Esophagus (tissue), 2 donors: ENCODE results near the gene CSK. TPM values are rescaled to one million over a fixed set of nuclear protein-coding genes. Genes with fewer than 3 reads are reported as not detected.

ENCODE experiments used
- polyA plus RNA-seq, 2 donors: library from polyadenylated mRNA; stranded (reverse); fragments of 200-250 nt; gene quantifications; one replicate each; pipeline ENCODE4 v1.2.3, GENCODE V29; 2013
- donor health status: healthy with polysubstance abuse.
- donor health status: Bipolar disorder and iron deficiency.

The CSK gene
- polyA plus RNA-seq, 2 donors = 79.2 to 96.8 TPM

Other genes starting within 250 kb of the CSK start
- gene ARID3B, start 240.9 kb upstream of the CSK start, polyA plus RNA-seq = 1 to 10 TPM; 2.6 to 5.0 TPM
- gene CLK3, start 166.2 kb upstream of the CSK start, polyA plus RNA-seq = 10 to 100 TPM; 50.7 to 78.7 TPM
- 10 to 100 TPM; 12.2 to 14.5 TPM for gene EDC3, start 86.1 kb upstream of the CSK start, polyA plus RNA-seq
- 1 to 10 TPM in 1 of 2 donors, under 1 TPM in 1; 0.08 to 1.9 TPM for gene CYP1A1, start 56.6 kb upstream of the CSK start, polyA plus RNA-seq
- gene CYP1A2, start 33.2 kb upstream of the CSK start, polyA plus RNA-seq = under 1 TPM in 1 of 2 donors, not detected in 1; 0.06 TPM
- under 1 TPM; 0.27 to 0.61 TPM for gene LMAN1L, start 30.8 kb downstream of the CSK start, polyA plus RNA-seq
- 1 to 10 TPM in 1 of 2 donors, under 1 TPM in 1; 0.48 to 1.2 TPM for gene CPLX3, start 44.5 kb downstream of the CSK start, polyA plus RNA-seq
- gene ULK3, start 61.1 kb downstream of the CSK start, polyA plus RNA-seq = 100 to 1,000 TPM in 1 of 2 donors, 10 to 100 TPM in 1; 68.8 to 143 TPM
- 10 to 100 TPM; 58.9 to 62.3 TPM for gene SCAMP2, start 91.3 kb downstream of the CSK start, polyA plus RNA-seq
- gene MPI, start 108.0 kb downstream of the CSK start, polyA plus RNA-seq = 10 to 100 TPM; 26.5 to 27.4 TPM
- 10 to 100 TPM; 46.4 to 53.0 TPM for gene FAM219B, start 124.8 kb downstream of the CSK start, polyA plus RNA-seq
- gene COX5A, start 156.0 kb downstream of the CSK start, polyA plus RNA-seq = 100 to 1,000 TPM; 196 to 331 TPM
- 1 to 10 TPM; 2.8 to 7.4 TPM for gene RPP25, start 174.7 kb downstream of the CSK start, polyA plus RNA-seq
- gene SCAMP5, start 213.5 kb downstream of the CSK start, polyA plus RNA-seq = under 1 TPM; 0.24 to 0.41 TPM
- 10 to 100 TPM; 19.1 to 25.9 TPM for gene PPCDC, start 241.5 kb downstream of the CSK start, polyA plus RNA-seq